GM19463 (cell line): ENCODE results near the gene SH2B3.

ENCODE experiments used
- ATAC-seq: cut with Tn5 transposase; IDR thresholded peaks from one replicate; pipeline ENCODE4 v1.9.1; 2021; ENCODE audit warnings: mild to moderate bottlenecking, moderate library complexity; ENCODE audit not compliant: unreplicated experiment

Gene SH2B3

DNA sequence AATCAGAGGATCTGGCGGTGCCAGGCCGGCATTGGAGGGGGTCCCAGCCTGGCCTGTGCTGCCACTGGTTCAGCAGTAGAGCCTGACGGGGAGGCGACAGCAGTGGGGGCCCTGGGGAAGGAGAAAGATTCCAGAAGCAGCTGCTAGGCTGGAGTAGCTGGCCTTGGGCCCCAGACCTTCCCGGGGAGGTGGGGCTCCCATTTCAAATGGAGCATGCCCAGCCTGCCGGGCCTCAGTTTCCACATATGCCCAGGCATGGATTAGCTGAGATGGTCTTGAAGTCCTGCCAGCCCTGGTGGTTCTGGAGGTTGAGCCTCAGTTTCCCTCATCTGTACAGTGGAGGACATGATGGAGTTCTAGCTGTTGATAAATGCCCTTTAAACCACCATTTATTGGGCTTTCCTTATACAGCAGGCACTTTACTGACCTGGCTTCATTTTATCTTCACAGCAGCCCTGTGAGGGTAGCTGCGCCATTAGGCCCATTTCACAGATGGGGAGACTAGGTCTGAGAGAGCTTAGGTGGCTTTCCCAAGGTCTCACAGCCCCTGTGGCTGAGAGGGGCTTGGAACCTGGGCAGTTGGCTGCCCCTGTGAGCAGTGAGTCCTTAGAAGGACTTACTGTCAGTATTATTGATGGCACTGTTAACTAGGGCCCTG is 21.8 kb downstream of the SH2B3 start:
- no peak for ATAC-seq

DNA sequence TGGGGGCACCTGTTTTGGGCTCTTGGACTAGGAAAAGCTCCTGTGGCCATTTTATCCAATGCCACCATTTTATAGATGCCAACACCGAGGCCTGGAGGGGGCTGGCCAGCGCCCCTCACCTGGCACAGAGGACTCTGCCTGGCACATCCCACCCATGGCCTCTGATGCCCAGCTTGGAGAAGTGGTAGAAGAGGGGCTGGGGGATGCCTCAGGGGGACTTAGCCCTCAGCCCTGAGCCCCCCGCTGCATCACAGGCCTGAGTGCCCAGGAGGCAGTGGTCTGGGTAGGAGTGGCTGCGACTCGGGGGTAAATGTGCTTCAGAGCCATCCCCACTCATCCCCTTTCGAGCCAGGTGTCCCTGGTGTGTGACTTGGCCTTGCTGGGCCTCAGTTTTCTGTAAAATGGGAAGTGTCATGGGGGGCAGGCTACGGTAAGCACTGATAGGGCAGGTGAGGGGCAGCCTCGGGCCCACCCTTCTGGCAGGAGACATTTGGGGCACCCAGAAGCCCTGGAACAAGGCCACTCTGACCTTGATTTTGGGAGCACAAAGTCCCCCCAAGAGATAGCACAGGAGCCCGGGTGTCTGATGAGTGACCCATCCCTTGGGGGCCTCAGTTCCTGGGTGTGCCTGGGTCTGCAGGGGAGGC is 22.5 kb downstream of the SH2B3 start:
- no peak for ATAC-seq

DNA sequence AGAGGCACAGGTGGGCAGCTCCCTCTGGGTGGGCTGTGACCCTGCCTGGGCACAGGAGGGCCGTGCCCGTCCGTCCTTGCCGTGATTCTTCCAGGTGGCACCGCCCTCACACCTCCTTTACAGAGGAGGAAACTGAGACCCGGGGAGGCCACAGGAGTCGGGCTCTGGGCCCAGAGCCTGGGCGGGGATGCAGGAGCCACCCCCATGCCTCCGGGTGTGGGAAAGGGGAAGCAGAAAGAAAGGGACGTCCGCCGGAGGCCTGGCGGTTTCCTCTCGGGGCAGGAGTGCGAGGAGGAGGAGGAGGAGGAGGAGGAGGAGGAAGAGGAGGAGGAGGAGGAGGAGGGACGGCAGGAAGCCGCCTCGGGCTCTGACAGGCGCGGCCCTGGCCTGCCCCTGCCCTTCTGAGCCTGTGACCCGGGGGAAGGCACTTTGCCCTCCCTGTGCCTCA is 23.0 kb downstream of the SH2B3 start:
- no peak for ATAC-seq

DNA sequence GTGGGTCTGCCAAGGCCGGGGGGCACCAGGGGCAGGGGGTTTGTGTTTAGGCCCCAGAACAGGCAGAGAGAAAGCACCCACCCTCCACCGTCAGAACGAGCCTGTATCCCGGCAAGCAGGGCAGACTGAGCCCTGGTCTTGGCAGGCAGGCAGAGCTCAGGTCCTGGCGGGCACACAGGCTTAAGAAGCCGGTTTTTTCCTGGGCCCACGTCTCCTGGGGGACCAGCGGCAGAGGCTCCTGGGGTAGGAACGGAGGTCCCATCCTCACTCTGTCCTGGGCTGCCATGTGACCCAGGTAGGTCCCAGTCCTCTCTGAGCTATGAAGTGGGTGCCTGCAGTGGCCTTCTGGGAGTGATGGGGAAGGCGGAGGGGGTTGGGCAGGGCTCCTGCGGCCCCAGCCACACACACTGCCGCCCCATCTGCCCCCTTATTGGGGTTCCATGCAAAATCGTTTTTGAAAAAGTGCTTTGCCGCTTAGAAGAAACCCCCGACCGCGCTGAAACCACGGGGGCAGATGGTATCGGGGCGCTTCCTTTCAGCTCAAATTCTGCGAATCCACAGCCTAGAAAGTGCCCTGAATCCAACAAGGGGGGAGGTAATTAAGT is 24.2 kb downstream of the SH2B3 start:
- ATAC-seq, result no peak

DNA sequence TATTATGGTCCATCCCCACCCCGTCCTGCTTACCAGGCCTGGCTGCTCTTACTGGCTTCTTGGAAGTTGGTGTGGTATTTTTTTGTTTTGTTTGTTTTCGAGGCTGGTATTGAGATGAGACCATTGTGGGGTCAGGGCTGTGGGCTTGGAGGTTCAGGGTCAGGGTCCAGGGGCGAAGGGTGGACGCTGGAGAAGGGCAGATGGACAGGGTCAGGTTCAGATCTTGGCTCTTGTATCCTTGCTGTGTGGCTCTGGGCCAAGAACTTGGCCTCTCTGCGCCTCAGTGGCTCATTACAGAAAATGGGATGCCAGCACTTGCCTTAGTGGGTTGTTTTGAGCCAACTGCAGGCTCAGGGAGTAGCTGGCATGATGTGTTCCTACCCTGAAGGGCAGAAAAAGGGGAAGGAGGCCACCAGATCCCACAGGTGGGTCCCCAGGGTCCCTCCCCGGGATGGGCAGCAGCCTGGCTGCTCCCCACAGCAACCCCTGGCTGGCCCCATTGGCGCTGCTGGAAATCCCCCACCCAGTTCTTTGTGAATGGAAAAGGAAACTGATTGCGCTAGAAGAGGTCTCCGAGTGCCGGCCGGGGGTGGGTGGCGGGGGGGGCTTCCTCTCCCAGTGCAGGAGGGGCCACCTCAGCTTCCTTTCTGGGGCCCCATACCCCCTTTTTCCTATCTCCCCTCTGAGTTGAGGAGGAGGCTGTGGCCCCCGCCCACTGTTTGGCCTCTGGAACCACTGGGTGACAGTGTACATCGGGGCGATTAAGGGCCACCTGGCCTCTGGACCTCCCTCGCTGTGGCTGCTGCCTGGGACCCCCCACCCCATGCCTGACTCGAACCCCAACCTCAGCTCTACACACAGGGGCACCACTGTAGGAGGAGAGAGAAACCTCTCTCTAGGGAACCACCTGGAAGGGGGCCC is 25.0 kb downstream of the SH2B3 start:
- ATAC-seq, result no peak

DNA sequence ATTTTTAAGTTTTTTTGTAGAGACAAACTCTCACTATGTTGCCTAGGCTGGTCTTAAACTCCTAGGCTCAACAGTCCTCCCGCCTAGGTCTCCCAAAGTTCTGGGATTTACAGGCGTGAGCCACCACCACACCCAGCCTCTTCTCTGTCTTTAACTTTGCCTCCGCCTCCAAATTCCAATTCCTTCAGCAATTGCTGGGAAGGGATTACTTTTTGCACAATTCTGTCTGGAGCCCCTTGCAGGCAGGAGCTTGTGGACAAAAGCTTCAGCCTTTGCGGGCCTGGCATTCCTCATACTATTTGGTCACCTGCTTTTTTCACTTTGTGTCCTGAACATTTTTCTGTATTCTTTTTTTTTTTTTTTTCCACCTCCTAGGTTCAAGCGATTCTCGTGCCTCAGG is 26.0 kb downstream of the SH2B3 start:
- no peak for ATAC-seq

DNA sequence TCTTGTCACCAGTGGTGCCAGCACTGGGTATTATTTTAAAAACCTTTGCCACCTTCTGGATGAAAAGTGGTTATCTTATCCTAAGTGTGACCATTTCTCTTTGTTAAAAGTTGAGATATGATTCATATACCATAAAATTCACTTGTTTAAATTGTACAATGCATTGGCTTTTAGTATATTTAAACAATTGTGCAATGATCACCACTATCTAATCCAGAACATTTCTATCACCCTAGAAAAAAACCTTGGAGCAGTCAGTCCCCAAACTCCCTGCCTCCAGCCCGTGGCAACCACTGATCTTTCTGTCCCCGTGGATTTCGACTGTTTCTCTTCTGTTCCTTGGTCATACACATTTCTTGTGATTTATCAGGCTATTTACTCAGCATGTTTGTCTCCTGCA is 28.3 kb downstream of the SH2B3 start:
- no peak for ATAC-seq

DNA sequence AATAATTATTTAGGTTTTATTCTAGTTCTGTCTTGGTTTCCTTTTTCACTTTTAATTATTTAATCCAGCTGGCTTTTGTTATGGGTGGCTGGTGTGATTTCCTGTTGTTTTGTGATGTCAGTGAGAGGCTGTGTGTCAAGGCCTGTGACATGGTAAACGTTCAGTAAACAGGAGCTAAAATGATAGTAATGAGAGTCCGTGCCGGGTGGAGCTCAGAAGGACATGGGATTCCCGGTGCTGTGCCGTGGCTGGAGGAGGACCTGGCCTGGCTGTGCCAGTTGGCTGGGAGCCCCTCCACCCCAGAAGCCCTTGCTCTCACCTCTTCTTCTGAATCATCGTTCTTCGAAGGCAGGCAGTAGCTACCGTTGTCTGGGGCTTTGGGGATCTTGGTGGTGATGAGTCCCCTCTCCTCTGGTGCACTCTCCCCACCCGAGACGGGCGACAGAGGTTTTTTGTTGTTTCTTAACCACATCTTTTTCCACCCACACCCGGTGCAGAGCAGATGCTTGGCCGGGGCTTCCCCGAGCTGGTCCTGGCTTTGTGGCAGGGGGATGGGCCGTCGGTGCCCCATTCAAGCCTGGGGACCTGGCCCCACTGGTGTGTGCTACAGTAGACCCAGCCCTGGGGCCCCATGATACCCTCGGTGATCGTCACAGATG is 29.1 kb downstream of the SH2B3 start:
- peak; percentile 65 for ATAC-seq

DNA sequence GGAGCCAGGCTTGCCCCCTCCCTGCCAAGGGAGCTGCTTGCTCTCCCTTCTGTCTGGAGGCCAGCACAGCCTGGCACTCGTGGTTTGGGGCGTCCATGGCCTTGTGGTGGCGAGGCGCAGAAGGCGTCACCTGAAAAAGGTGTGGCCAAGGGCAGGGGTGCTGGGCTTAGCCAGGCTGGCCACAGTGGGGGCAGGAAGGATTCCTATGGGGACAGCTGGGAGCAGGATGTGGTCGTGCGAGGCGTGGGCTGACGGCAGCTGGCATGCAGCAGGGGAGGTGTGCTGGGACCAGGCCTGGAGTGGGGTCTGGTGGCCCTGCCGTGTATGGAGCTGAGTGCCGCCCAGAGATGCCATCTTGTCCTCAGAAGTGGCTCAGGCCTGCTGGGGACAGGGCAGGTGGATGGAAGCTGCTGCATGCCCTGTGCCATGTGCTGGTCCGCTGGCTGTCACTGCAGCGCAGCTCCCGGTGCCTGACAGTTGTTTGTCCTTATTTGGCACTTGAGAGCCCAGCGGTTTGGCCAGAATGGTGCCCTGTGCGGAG is 30.0 kb downstream of the SH2B3 start:
- ATAC-seq, result no peak

DNA sequence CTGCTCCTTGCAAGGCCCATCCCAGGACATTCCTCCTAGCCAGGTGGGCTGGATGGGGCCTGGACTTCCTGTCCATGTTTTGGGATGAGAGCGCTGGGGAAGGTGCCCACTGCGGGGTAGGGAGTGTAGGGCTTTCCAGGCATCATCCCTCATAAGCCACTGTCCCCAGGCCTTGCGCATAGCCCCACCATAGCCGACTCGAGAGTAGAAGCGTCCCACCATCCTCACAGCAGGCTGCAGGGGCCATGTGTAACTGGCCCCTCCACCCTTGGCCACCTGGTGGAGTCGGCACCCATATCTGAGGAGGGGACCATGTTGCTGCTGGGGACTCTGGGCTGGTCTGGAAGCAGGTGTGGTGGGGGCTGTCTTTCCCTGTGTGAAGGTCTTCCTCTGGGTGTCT is 30.5 kb downstream of the SH2B3 start:
- no peak for ATAC-seq

DNA sequence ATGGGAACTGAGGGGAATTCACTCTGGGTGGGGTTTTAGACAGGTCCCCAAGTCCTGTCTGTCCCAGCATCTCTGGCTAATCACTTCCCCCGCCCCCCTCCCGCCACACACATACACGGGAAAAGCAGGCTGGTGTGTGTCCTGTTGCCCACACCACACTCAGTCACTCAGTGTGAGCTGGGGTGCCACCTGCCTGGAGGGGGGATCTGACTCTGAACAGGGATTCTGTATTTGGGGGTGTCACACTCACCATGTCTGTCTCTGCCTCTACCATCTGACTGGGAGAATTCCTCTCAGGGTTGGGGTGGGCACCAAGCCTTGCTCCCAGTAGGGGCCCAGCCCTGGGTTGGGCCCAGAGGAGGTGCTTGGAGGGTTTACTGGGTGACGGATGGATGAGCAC is 31.1 kb downstream of the SH2B3 start:
- no peak for ATAC-seq

DNA sequence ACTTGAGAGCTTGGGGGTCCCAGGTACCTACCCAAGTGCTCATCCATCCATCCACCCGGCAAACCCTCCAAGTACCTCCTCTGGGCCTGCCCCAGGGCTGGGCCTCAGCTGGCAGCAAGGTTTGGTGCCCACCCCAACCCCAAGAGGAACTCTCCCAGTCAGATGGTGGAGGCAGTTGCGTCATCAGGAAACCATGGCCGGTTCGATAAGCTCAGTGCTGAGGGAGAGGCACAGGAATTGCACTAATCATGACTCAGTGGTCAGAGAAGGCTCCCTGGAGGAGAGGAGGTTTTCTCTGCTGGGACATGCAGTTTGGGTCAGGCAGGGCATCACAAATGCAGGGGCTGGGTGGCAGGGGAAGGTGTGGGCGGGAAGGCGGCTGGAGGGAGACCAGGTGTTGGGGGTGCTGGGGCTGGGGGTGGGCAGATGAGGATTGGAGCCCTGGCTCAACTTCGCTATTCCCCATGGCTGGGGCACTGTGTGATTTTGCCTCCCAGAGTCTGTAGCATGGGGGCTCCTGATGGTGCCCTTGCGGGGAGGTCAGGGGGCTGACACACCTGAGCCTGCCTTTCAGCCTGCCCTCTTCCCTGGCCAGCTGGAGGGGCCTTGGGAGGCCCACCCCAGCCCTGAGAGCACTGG is 32.2 kb downstream of the SH2B3 start:
- no peak for ATAC-seq

DNA sequence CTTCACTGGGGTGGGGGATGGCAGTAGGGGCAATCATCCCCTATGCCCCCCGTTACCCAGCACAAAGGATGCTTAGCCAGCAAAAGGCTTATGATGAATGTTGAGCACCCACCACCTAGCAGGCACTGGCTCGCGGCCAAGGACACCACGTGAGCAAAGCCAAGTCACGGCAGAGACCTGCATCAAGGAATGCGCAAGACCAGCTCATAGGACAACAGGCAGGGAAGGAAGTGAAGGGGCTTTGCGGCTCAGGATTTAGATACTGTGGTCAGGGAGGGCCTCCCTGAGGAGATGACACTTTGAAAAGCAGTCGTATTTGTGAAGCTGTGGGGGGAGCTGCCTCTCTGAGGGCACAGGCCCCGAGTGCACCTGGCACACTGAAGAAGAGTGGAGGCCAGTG is 32.8 kb downstream of the SH2B3 start:
- ATAC-seq, result no peak

DNA sequence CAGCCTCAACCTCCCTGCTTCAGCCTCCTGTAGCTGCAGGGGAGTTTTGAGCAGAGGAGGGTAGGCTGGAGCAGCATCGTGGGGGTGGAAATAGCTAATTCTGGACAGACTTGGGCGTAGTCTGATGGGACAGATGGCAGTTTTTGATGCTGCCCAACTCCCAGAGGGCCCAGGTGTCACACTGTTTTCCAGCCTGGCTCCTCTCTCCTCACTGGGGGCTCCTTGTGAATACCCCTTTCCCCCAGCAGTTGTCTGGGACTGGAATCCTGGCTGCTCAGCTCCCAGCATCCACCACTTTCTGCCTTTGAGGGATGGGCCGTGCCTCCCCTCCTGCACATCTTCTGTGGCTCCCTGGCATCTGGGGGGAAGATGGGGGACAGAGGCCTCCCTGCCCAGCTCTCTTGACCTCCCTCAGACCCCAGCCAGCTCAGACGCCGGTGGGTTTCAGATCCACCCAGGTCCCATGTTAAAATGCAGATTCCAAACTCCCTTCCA is 34.0 kb downstream of the SH2B3 start:
- no peak for ATAC-seq

DNA sequence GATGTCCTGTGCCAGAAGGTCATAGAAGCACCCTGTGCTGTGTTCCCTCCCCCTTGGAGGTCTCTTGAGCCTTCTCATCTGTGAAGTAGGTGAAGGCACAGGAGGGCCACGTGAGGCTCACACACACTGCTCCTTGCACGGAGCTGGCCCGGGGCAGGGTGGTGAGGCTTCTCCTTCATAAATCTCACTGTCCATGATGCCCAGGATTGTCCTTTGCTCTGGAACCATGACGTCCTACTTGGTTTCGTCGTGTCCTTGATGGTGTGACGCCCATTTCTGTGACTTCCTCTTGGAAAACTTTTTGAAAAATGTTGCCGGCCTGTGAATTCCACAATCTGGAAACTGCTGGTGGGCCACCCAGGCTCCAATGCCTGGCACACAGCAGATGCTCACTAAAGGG is 34.4 kb downstream of the SH2B3 start:
- no peak for ATAC-seq

DNA sequence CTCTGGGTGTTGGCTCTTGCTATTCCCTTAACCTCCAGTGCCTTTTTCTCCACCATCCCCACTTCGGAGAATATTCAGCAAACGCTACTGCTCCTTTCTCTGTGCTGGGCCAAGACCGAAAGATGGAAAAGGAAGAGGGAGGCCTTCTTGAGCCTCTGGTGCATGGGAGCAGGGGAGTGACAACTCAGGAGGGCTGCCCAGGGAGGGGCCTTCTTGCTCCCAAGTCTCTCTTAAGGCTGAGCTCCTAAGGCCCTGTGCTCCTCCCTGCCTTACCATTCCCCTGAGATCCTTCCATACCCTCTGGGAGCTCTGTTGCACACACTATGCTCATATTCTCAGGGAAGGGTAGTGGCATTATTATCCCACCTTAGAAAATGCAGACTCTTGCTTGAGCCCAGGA is 34.9 kb downstream of the SH2B3 start:
- no peak for ATAC-seq

DNA sequence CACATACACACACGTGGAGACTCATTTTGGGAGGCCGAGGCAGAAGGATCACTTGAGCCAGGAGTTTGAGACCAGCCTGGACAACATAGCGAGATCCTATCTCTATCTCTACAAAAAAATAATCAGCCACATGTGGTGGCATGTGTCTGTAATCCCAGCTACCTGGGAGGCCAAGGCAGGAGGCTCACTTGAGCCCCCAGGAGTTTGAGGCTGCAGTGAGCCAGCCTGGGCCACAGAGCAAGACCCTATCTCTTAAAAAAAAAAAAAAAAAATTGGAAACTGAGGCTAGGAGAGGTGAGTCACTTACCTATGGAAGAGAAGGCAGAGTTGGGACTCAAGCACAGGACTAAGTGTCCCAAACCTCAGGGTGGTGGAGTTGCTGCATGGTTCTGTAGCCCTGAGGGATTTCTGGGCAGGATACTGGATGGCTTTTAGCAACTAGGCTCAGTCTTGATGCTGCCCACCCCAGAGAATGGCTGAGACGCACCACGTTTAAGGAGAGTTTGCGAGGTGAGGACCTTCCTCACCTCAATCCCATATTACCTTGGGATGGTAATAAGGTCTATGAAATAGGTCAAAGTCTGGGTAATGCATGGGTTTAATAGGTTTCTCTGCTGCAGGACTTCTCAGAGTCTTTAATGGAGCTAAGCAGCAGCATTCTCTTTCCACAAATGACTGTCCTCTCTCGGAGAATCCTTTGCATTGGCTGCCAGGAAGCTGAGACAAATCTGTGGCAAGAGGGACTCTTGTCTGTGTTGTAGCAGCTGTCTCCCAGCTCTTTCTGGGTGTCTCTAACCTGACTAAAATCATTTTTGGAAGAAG is 35.6 kb downstream of the SH2B3 start:
- ATAC-seq, result no peak

DNA sequence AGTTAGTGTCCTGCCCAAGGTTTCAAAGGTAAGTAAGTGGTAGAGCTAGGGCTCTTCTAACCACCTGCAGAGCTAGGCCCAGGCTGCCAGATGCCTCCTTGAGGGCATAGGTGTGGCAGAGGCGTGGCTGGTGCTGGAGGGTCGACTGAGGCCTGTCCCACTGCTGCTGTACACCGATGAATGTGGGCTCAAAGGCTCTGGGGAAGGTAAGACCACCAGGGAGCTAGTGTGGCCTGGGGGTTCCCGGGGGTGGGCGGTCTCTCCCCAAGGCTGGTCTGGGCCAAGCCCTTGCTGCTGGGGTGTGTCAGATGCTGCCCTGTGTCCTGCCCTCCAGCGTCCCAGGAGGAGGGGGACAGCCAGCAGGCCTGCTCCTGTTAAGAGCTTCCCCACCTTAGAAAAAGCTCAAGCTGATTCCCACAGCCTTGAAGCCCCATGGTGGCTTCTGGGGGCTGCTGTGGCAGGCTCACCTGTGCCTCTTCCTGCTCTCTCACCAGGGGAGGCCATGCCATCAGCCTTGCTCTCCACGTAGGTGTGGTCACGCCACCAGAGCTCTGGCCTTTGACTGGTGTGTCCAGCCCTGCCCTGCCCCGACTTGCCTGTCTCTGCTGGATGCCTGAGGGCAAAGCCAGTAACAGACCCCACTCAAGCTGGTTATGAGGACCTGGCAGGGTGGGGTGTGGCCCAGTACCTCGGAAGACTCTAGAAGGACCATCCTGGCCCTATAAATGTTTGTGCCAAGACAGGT is 36.8 kb downstream of the SH2B3 start:
- ATAC-seq, result no peak
